Aorta (tissue), 5 donors: ENCODE results near the gene PEX16. TPM values are rescaled to one million over a fixed set of nuclear protein-coding genes. Genes with fewer than 3 reads are reported as not detected.

Experiments
- ATAC-seq: fragments of 200-7000 bp; cut with Tn5 transposase; one replicate; pipeline ENCODE4 v1.9.1; 2022; ENCODE audit warnings: moderate library complexity; ENCODE audit not compliant: low FRiP score
- DNase-seq, 2 donors: peaks; one replicate each; pipeline ENCODE4 v3.0.0-alpha.2; 2020
- H3K27ac ChIP-seq, 2 donors: one replicate each; pipeline ENCODE4 v1.5.1; 2013; ENCODE audit warnings: low read length in 2 of 2, mild to moderate bottlenecking in 2 of 2, moderate library complexity in 2 of 2, control low read depth in 1 of 2, inconsistent platforms in 1 of 2, low read depth in 1 of 2
- H3K27me3 ChIP-seq, 2 donors: one replicate each; pipeline ENCODE4 v1.6.1; 2013; ENCODE audit warnings: control low read depth in 1 of 2, low read length in 1 of 2, mild to moderate bottlenecking in 1 of 2, moderate library complexity in 1 of 2; ENCODE audit not compliant: insufficient read depth in 2 of 2, control insufficient read depth in 1 of 2
- H3K36me3 ChIP-seq, 2 donors: one replicate each; pipeline ENCODE4 v1.6.1; 2013; ENCODE audit warnings: control low read depth in 1 of 2, low read length in 1 of 2, mild to moderate bottlenecking in 1 of 2; ENCODE audit not compliant: insufficient read depth in 2 of 2, control insufficient read depth in 1 of 2
- H3K4me1 ChIP-seq, 2 donors: one replicate each; pipeline ENCODE4 v1.6.1; 2013; ENCODE audit warnings: low read length in 2 of 2, control low read depth in 1 of 2, mild to moderate bottlenecking in 1 of 2, moderate library complexity in 1 of 2; ENCODE audit not compliant: insufficient read depth in 2 of 2, control insufficient read depth in 1 of 2
- H3K4me3 ChIP-seq, 2 donors: one replicate each; pipeline ENCODE4 v1.5.1; 2013; ENCODE audit warnings: low read length in 2 of 2, control low read depth in 1 of 2, mild to moderate bottlenecking in 1 of 2
- H3K9me3 ChIP-seq: one replicate; pipeline ENCODE4 v1.6.1; 2013; ENCODE audit warnings: mild to moderate bottlenecking, low read length; ENCODE audit not compliant: control insufficient read depth
- WGBS, 2 donors: extraction: QIAGEN DNeasy Blood & Tissue Kit; methylation state at CpG; one replicate each; pipeline ENCODE4 v1.1.7; 2013; 5-methylcytosine and 5-hydroxymethylcytosine counted together
- intact Hi-C, 2 donors: fragments of 100-400 bp; cut with DNase I; formaldehyde crosslinking; loops; one replicate each; pipeline versions ENCODE4 v1.14.2 to v1.15.0; 2022
- polyA plus RNA-seq, 2 donors: library from polyadenylated mRNA; stranded (reverse); fragments of 200-250 nt; gene quantifications; one replicate each; pipeline ENCODE4 v1.2.3, GENCODE V29; 2013
- total RNA-seq, 2 donors: library from RNA; stranded (reverse); fragmentation: NEBNext Ultra II Directional; extraction: Animal tissue kit (Norgen Biotek cat#: 25700); gene quantifications; one replicate each; pipeline ENCODE4 v1.2.1, GENCODE V29; 2021
- donor health status: healthy with polysubstance abuse.
- donor health status: Bipolar disorder and iron deficiency.
- donor health status: DM: no; HTN: no; CAD: no.
- donor health status: DM: no; HTN: no; CAD: no.
- donor health status: DM: yes; HTN: yes; CAD: no.

Gene PEX16
- total and polyA plus RNA-seq, 4 donors: 17.3 to 49.7 (median 24.1) TPM

- WGBS, 2 donors: 90 to 94% methylated on average over 6 of the region's 6 CpGs
- no peaks in the 10 kb centered on the region for H3K36me3 ChIP-seq
- H3K4me3 ChIP-seq: no peak overlapping the region
- intact Hi-C loops: no loop called here
- ATAC-seq (no peak), DNase-seq (no peak)
- no peaks in the 10 kb centered on the region for H3K9me3 ChIP-seq
- no peak overlapping the region for H3K27ac ChIP-seq
- H3K27me3 ChIP-seq: no peaks in the 10 kb centered on the region
- H3K4me1 ChIP-seq: no peaks in the 10 kb centered on the region
Measured at GRCh38 chr11:45897556-45897955, 20.1 kb downstream of the PEX16 start.

DNA sequence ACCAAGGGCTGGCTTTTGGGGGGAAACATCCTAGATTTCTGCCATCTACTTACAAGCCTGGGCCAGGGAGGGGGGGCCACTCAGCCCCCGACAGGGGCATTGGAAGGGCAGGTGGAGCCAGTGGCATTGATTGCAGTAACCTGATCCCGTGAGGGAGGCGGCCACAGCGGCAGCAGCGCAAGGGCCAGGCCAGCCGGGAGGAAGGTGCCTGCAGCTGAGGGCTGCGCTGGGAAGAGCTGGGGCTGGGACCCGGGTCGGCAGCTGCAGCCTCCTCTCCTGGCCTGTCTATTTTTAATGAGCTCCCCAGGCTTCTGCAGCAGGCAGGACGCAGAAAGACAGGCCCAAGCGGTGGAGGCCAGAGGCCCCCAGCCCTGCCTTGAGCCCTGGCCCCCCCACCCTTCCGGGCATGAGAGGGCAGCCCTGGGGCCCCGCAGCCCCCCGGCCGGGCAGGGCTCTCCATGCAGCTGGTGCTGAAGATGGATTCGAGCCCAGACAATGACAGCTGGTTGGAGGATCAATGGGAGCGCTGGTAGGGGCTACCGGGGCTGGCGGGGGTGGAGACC, 21.2 kb downstream of the PEX16 start:
- no peaks in the 10 kb centered on the region for H3K36me3 ChIP-seq
- intact Hi-C loops: no loop called here
- H3K27me3 ChIP-seq: no peaks in the 10 kb centered on the region
- no peak for ATAC-seq
- no peaks in the 10 kb centered on the region for H3K9me3 ChIP-seq
- DNase-seq: no peak
- WGBS, 2 donors: 17 to 19% methylated on average over 18 to 19 of the region's 19 CpGs
- H3K4me1 ChIP-seq: no peaks in the 10 kb centered on the region
- H3K4me3 ChIP-seq: no peak overlapping the region
- no peak overlapping the region for H3K27ac ChIP-seq

GRCh38 chr11:45895553-45896259, 22.0 kb downstream of the PEX16 start:
- no peaks in the 10 kb centered on the region for H3K27me3 ChIP-seq
- WGBS, 2 donors: 89 to 97% methylated on average over 8 of the region's 8 CpGs
- no peak overlapping the region for H3K27ac ChIP-seq
- no peak for DNase-seq
- intact Hi-C loops: no loop called here
- H3K9me3 ChIP-seq: no peaks in the 10 kb centered on the region
- no peaks in the 10 kb centered on the region for H3K4me1 ChIP-seq
- no peak for ATAC-seq
- H3K4me3 ChIP-seq: no peak overlapping the region
- no peaks in the 10 kb centered on the region for H3K36me3 ChIP-seq

DNA sequence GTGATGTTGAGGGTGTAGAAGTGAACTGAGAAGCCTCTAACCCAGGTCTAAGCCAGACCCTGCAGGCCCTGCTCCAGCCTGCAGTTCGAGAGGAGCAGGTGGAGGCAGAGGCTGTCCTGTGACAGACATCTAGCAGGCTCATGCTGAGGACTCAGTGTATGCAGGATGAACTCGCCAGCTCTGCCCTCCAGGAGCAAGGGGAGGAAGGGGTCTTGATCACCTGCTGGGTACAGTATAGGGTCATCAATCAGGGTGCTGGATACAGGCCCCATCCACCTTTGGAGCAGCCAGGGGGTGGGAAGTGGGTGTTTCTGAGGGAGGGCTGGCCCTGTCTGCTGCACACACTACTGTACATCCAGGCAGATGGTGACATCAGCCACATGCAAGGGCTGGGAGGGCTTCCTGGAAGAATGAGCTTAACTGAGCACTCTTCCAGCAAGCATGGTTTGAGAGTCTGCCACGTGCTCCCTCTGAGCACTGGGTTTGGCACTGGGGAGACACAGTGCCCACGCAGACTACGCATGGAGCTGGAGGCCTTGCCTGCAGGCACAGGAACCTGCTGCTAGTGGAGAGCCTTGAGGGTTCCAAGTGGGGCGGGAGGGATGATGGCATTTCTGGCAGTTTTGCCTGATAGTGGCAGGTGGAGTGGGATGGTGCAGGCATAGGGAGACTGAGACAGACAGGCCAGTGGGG, 23.0 kb downstream of the PEX16 start:
- Histone ChIP-seq H3K36me3 (no peaks in the 10 kb centered on the region), H3K27me3 (no peaks in the 10 kb centered on the region), H3K9me3 (no peaks in the 10 kb centered on the region), H3K4me3 (no peak overlapping the region), H3K4me1 (no peaks in the 10 kb centered on the region), H3K27ac (no peak overlapping the region)
- 86% methylated on average over 6 of the region's 6 CpGs for WGBS, 2 donors
- intact Hi-C loops: no loop called here
- ATAC-seq: no peak
- no peak for DNase-seq

- no peaks in the 10 kb centered on the region for H3K4me1 ChIP-seq
- no peak overlapping the region for H3K27ac ChIP-seq
- DNase-seq (no peak), ATAC-seq (no peak)
- 80 to 83% methylated on average over 5 of the region's 5 CpGs for WGBS, 2 donors
- H3K4me3 ChIP-seq: no peak overlapping the region
- no peaks in the 10 kb centered on the region for H3K9me3 ChIP-seq
- no peaks in the 10 kb centered on the region for H3K36me3 ChIP-seq
- intact Hi-C loops: no loop called here
- no peaks in the 10 kb centered on the region for H3K27me3 ChIP-seq
Measured at GRCh38 chr11:45892856-45893255, 24.8 kb downstream of the PEX16 start.

DNA sequence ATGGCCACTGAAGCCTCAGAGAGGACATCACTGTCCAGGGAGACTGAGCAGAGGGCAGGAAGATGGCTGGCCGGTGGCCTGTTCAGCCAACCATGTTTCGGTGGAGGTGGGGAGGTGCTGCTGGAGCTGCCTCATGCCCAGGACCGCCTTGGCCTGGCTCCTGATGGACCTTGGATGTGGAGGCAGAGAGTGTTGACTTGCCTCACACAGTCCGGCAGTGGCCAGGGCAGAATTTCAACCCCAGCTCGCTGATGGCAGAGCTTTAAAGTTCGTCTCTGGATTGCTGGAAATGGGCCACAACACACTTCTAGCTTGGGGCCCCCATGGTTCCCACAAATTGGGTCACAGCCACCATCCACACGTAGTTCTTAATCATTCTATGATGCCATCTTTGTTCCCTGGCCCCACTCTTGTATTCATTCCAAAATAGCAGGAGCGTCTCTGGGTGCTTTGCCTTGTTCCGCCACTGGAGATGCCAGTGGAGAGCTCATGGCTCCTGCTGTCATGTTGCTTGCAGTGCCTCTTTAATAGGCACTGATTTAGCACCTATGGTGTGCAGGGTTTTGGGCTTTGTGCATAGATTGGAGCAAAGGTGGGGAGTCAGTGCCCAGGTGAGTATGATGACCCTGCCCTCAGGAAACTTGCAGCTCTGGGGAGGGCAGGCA, 26.7 kb downstream of the PEX16 start:
- no peaks in the 10 kb centered on the region for H3K9me3 ChIP-seq
- no peaks in the 10 kb centered on the region for H3K27me3 ChIP-seq
- 72 to 75% methylated on average over 9 of the region's 9 CpGs for WGBS, 2 donors
- H3K4me3 ChIP-seq: no peak overlapping the region
- no peaks in the 10 kb centered on the region for H3K36me3 ChIP-seq
- no peak overlapping the region for H3K27ac ChIP-seq
- no peak for DNase-seq
- ATAC-seq: no peak
- intact Hi-C loops: no loop called here
- no peaks in the 10 kb centered on the region for H3K4me1 ChIP-seq

GRCh38 chr11:45889966-45890365, 27.7 kb downstream of the PEX16 start:
- DNase-seq (no peak), ATAC-seq (no peak)
- Histone ChIP-seq H3K27ac (no peak overlapping the region), H3K9me3 (no peaks in the 10 kb centered on the region), H3K27me3 (no peaks in the 10 kb centered on the region), H3K4me3 (no peak overlapping the region), H3K4me1 (peaks cover 0 to 2% of the 10 kb centered on the region in 2 donors), H3K36me3 (no peaks in the 10 kb centered on the region)
- 90 to 91% methylated on average over 9 of the region's 9 CpGs for WGBS, 2 donors
- intact Hi-C loops: no loop called here

- no peak overlapping the region for H3K4me3 ChIP-seq
- intact Hi-C loops: no loop called here
- WGBS, 2 donors: 89 to 90% methylated on average over 8 of the region's 8 CpGs
- H3K27ac ChIP-seq: no peak overlapping the region
- no peaks in the 10 kb centered on the region for H3K36me3 ChIP-seq
- ATAC-seq: no peak
- DNase-seq: no peak
- no peaks in the 10 kb centered on the region for H3K27me3 ChIP-seq
- H3K9me3 ChIP-seq: no peaks in the 10 kb centered on the region
- peaks cover 0 to 2% of the 10 kb centered on the region in 2 donors for H3K4me1 ChIP-seq
Measured at GRCh38 chr11:45889555-45889954, 28.1 kb downstream of the PEX16 start.
